Measurements from ENCODE around the gene THOC5. TPM values are rescaled to one million over a fixed set of nuclear protein-coding genes. Genes with fewer than 3 reads are reported as not detected.

Gene THOC5
- total RNA-seq, 1 donor from 2014 or later, result 43.8 TPM

DNA sequence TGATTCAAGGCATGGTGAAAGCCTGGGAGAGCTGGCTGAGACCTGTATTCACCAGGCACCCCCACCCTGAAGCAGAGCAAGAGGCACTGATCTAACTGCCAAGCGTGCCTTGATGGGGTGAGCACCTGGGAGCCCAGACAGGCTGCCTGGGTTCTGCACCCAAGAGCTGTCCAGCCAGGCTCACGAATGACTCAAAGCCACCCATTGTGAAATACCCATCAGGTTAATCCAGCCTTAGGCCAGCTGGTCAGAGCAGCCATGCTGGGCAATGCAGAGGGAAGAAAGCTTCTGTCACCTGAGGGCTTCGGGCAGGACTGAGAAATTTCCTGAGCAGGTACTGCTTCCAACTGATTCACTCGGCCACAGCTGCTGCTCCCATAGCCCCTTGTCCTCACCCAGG is 22.1 kb downstream of the THOC5 start:
- Histone ChIP-seq H3K27me3 (ENCODE audit: control insufficient read depth in 3 of 3, insufficient read depth in 3 of 3, low read length in 3 of 3) (no peaks in the 10 kb centered on the region), H3K36me3 (ENCODE audit: control insufficient read depth in 3 of 3, insufficient read depth in 3 of 3, low read length in 3 of 3) (peaks cover 51 to 76% (median 74%) of the 10 kb centered on the region in 3 donors), H3K9ac (ENCODE audit: low read depth in 1 of 3, low read length in 3 of 3) (no peak overlapping the region), H3K27ac (ENCODE audit: low read depth, low read length) (no peak overlapping the region), H3K4me1 (ENCODE audit: control insufficient read depth in 3 of 3, insufficient read depth in 3 of 3, low read length in 3 of 3) (no peaks in the 10 kb centered on the region), H3K4me3 (ENCODE audit: low read length in 3 of 3) (no peak overlapping the region), H3K9me3 (ENCODE audit: control insufficient read depth in 3 of 3, low read length in 3 of 3) (no peaks in the 10 kb centered on the region)

DNA sequence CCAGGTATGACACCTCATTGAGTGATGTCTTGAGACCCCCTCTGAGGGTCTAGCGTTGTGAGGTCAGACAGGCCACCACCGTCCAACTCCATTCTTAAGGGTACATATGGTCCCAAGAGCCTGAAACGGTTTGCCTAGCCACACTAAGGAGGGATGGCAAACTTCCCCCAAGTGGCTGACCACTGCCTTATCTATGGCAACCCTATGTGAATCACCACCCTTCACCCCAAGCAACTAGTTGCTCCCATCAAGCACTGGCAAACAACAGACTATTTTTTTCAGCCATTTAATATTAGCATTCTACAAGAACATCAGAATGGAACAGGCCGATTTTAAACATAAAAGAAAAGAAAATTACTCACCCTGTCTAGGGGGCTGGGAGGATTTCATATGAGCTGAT is 22.8 kb downstream of the THOC5 start:
- Histone ChIP-seq H3K27ac (ENCODE audit: low read depth, low read length) (no peak overlapping the region), H3K27me3 (ENCODE audit: control insufficient read depth in 3 of 3, insufficient read depth in 3 of 3, low read length in 3 of 3) (no peaks in the 10 kb centered on the region), H3K9me3 (ENCODE audit: control insufficient read depth in 3 of 3, low read length in 3 of 3) (no peaks in the 10 kb centered on the region), H3K4me1 (ENCODE audit: control insufficient read depth in 3 of 3, insufficient read depth in 3 of 3, low read length in 3 of 3) (no peaks in the 10 kb centered on the region), H3K4me3 (ENCODE audit: low read length in 3 of 3) (no peak overlapping the region), H3K9ac (ENCODE audit: low read depth in 1 of 3, low read length in 3 of 3) (no peak overlapping the region), H3K36me3 (ENCODE audit: control insufficient read depth in 3 of 3, insufficient read depth in 3 of 3, low read length in 3 of 3) (peaks cover 47 to 72% (median 70%) of the 10 kb centered on the region in 3 donors)

DNA sequence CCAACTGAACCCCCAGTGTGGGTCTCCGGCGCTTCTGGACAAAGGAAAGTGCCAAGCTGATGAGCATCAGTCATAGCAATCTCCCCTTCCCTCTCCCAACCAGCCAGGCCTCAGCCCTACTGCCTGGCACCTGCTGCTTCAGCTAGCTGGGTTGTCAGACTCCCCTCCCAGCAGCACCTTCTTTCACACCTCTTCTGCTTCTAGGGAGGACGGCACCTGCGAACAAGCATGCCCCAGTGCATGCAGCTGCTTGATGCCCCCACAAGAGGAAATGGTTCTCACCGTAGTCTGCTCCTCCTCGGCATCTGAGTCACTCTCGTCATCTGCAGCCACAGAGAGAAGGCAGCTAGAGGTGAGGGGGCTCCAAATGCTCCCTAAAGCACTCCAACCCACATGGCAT is 25.4 kb downstream of the THOC5 start:
- no peak overlapping the region for H3K4me3 ChIP-seq (ENCODE audit: low read length in 3 of 3)
- H3K4me1 ChIP-seq (ENCODE audit: control insufficient read depth in 3 of 3, insufficient read depth in 3 of 3, low read length in 3 of 3), result no peaks in the 10 kb centered on the region
- H3K9ac ChIP-seq (ENCODE audit: low read depth in 1 of 3, low read length in 3 of 3), result no peak overlapping the region
- H3K27me3 ChIP-seq (ENCODE audit: control insufficient read depth in 3 of 3, insufficient read depth in 3 of 3, low read length in 3 of 3), result no peaks in the 10 kb centered on the region
- peaks cover 58 to 81% (median 72%) of the 10 kb centered on the region in 3 donors for H3K36me3 ChIP-seq (ENCODE audit: control insufficient read depth in 3 of 3, insufficient read depth in 3 of 3, low read length in 3 of 3)
- no peaks in the 10 kb centered on the region for H3K9me3 ChIP-seq (ENCODE audit: control insufficient read depth in 3 of 3, low read length in 3 of 3)
- no peak overlapping the region for H3K27ac ChIP-seq (ENCODE audit: low read depth, low read length)

DNA sequence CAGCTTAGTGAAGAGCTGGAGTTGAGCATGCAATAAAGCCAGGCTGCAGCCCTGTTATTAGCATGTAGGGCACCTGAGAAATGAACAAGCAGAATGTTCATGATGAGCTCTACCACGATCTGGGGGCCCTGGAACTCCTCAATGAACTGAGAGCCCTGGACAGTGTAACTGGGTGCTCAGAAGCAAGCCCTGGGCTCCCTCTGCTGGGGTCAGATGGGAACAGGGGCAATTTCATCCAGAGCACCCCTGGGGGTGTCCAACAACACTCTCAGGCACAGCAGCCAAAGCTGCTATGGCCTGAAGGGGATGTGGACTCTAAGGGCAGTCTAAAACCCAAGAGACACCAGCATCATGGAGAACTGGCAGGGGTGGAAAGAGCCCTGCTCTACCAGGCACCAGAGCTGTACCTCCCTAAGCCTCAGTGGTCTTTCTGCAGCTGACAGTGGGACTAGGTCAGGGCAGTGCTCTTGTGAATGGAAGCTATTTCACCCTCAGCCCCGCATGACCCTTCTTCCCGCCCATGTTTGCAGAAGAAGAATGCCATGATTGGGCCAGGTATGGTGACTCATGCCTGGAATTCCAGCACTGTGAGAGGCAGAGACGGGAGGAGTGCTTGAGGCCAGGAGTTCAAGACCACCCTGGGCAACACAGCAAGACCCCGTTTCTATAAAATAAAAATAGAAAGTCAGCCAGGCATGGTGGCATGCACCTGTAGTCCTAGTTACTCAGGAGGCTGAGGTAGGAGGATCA is 28.9 kb downstream of the THOC5 start:
- H3K4me3 ChIP-seq (ENCODE audit: low read length in 3 of 3), result no peak overlapping the region
- H3K27ac ChIP-seq (ENCODE audit: low read depth, low read length), result no peak overlapping the region
- H3K27me3 ChIP-seq (ENCODE audit: control insufficient read depth in 3 of 3, insufficient read depth in 3 of 3, low read length in 3 of 3), result no peaks in the 10 kb centered on the region
- H3K36me3 ChIP-seq (ENCODE audit: control insufficient read depth in 3 of 3, insufficient read depth in 3 of 3, low read length in 3 of 3), result peaks cover 55 to 75% (median 69%) of the 10 kb centered on the region in 3 donors
- H3K9ac ChIP-seq (ENCODE audit: low read depth in 1 of 3, low read length in 3 of 3), result no peak overlapping the region
- no peaks in the 10 kb centered on the region for H3K4me1 ChIP-seq (ENCODE audit: control insufficient read depth in 3 of 3, insufficient read depth in 3 of 3, low read length in 3 of 3)
- no peaks in the 10 kb centered on the region for H3K9me3 ChIP-seq (ENCODE audit: control insufficient read depth in 3 of 3, low read length in 3 of 3)

DNA sequence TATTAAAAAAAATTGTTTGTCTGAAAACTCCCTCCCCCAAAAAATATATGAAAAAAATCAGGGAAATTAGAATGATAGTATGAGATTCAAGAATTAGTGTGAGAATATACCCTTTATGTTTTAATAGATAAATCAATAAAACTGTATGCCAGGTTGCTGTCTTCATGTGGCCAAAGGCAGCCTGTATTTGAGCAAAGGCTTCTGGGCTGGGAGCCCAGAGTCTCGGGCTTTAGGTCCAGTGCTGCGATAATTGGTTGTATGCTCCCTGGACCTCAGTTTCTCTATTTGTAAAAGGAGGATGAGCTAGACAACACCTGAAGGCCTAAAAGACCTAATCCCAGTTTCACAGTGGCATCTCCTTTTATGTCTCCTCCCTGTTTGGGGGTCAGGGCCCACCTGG is 29.8 kb downstream of the THOC5 start:
- Histone ChIP-seq H3K4me1 (ENCODE audit: control insufficient read depth in 3 of 3, insufficient read depth in 3 of 3, low read length in 3 of 3) (no peaks in the 10 kb centered on the region), H3K4me3 (ENCODE audit: low read length in 3 of 3) (no peak overlapping the region), H3K27ac (ENCODE audit: low read depth, low read length) (no peak overlapping the region), H3K27me3 (ENCODE audit: control insufficient read depth in 3 of 3, insufficient read depth in 3 of 3, low read length in 3 of 3) (no peaks in the 10 kb centered on the region), H3K9ac (ENCODE audit: low read depth in 1 of 3, low read length in 3 of 3) (no peak overlapping the region), H3K36me3 (ENCODE audit: control insufficient read depth in 3 of 3, insufficient read depth in 3 of 3, low read length in 3 of 3) (peaks cover 56 to 75% (median 68%) of the 10 kb centered on the region in 3 donors), H3K9me3 (ENCODE audit: control insufficient read depth in 3 of 3, low read length in 3 of 3) (no peaks in the 10 kb centered on the region)

DNA sequence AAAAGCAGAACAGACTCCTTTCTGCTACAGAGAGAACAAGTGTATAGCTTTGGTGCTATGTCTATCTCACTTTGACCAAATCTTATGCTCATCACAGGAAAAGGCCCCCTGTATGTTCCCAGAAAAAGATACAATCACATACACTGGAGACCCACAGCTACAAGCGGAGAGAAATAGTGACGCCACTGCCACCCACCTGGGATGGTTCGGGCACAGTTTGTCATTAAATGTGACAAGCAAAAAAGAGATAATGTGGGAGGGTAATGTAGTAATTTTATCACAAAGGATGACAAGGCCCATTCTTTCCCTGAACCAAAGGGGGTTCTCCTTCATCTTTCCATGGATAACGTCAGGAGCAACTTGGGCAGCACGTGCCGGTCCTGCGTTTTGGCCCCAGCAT is 32.0 kb downstream of the THOC5 start:
- Histone ChIP-seq H3K9me3 (ENCODE audit: control insufficient read depth in 3 of 3, low read length in 3 of 3) (no peaks in the 10 kb centered on the region), H3K9ac (ENCODE audit: low read depth in 1 of 3, low read length in 3 of 3) (no peak overlapping the region), H3K36me3 (ENCODE audit: control insufficient read depth in 3 of 3, insufficient read depth in 3 of 3, low read length in 3 of 3) (peaks cover 57 to 68% (median 60%) of the 10 kb centered on the region in 3 donors), H3K27ac (ENCODE audit: low read depth, low read length) (no peak overlapping the region), H3K4me1 (ENCODE audit: control insufficient read depth in 3 of 3, insufficient read depth in 3 of 3, low read length in 3 of 3) (peaks cover 4 to 11% (median 10%) of the 10 kb centered on the region in 3 donors), H3K27me3 (ENCODE audit: control insufficient read depth in 3 of 3, insufficient read depth in 3 of 3, low read length in 3 of 3) (no peaks in the 10 kb centered on the region), H3K4me3 (ENCODE audit: low read length in 3 of 3) (no peak overlapping the region)

DNA sequence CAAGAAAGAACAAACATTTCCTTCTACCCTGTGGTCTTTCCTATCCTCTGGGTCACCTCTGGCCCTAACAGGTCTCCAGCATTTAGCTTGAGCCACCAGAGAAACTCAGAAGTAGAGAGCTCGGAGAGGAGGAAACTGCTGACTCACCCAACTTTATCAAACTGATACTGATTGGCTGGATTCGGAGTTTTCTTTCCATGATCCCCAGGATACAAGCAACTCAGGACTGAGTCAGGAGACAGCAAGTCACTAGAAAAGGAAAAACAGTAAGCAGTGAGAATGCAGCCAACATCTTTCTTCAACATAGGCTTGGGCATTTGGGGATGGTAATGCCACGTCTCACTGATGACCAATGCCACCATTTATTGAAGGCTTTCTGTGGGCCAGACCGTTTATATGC is 32.7 kb downstream of the THOC5 start:
- peaks cover 61 to 72% (median 64%) of the 10 kb centered on the region in 3 donors for H3K36me3 ChIP-seq (ENCODE audit: control insufficient read depth in 3 of 3, insufficient read depth in 3 of 3, low read length in 3 of 3)
- peaks cover 4 to 11% (median 10%) of the 10 kb centered on the region in 3 donors for H3K4me1 ChIP-seq (ENCODE audit: control insufficient read depth in 3 of 3, insufficient read depth in 3 of 3, low read length in 3 of 3)
- no peak overlapping the region for H3K27ac ChIP-seq (ENCODE audit: low read depth, low read length)
- H3K4me3 ChIP-seq (ENCODE audit: low read length in 3 of 3), result no peak overlapping the region
- H3K27me3 ChIP-seq (ENCODE audit: control insufficient read depth in 3 of 3, insufficient read depth in 3 of 3, low read length in 3 of 3), result no peaks in the 10 kb centered on the region
- H3K9me3 ChIP-seq (ENCODE audit: control insufficient read depth in 3 of 3, low read length in 3 of 3), result no peaks in the 10 kb centered on the region
- H3K9ac ChIP-seq (ENCODE audit: low read depth in 1 of 3, low read length in 3 of 3), result no peak overlapping the region

DNA sequence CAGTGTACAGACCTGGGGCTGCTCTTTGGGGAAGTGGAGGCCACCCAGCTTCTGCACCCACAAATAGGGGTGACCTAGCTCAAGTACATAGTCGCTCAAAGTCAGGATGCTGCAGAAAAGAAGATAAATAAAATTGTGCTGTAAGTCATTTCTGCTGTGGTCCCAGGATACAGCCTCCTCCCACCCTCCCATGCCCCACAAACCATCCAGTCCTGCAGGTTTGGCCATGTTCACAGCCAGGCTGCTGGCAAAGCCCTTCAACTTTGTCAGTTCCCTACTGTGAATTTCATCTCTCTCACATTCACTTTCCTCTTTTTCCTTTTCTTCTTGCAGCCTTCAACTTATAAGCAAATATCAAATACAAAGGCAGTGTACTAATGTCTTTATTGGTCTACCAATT is 33.6 kb downstream of the THOC5 start:
- Histone ChIP-seq H3K9me3 (ENCODE audit: control insufficient read depth in 3 of 3, low read length in 3 of 3) (no peaks in the 10 kb centered on the region), H3K36me3 (ENCODE audit: control insufficient read depth in 3 of 3, insufficient read depth in 3 of 3, low read length in 3 of 3) (peaks cover 55 to 70% (median 62%) of the 10 kb centered on the region in 3 donors), H3K4me1 (ENCODE audit: control insufficient read depth in 3 of 3, insufficient read depth in 3 of 3, low read length in 3 of 3) (peaks cover 4 to 11% (median 10%) of the 10 kb centered on the region in 3 donors), H3K4me3 (ENCODE audit: low read length in 3 of 3) (no peak overlapping the region), H3K9ac (ENCODE audit: low read depth in 1 of 3, low read length in 3 of 3) (no peak overlapping the region), H3K27me3 (ENCODE audit: control insufficient read depth in 3 of 3, insufficient read depth in 3 of 3, low read length in 3 of 3) (no peaks in the 10 kb centered on the region), H3K27ac (ENCODE audit: low read depth, low read length) (no peak overlapping the region)

DNA sequence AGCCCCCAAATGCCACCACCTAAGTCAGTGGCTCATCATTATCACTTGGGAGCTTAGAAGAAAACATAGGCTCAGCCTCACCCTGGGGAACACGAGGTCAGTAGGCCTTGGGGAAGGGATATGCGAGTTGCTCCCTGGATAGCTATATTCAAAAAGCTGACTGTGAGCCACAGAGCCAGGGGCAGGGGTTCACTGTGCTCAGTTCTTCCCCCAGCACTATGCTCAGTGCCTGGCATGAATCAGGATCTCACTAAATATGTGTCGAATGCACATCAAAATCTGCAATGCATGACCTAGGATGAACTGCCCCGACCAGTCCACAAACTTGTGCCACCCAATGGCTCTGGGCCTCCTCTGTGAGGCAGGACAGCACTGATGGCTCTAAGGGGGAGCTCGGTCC is 35.1 kb downstream of the THOC5 start:
- Histone ChIP-seq H3K4me1 (ENCODE audit: control insufficient read depth in 3 of 3, insufficient read depth in 3 of 3, low read length in 3 of 3) (peaks cover 4 to 11% (median 10%) of the 10 kb centered on the region in 3 donors), H3K36me3 (ENCODE audit: control insufficient read depth in 3 of 3, insufficient read depth in 3 of 3, low read length in 3 of 3) (peaks cover 44 to 55% (median 53%) of the 10 kb centered on the region in 3 donors), H3K9me3 (ENCODE audit: control insufficient read depth in 3 of 3, low read length in 3 of 3) (no peaks in the 10 kb centered on the region)

DNA sequence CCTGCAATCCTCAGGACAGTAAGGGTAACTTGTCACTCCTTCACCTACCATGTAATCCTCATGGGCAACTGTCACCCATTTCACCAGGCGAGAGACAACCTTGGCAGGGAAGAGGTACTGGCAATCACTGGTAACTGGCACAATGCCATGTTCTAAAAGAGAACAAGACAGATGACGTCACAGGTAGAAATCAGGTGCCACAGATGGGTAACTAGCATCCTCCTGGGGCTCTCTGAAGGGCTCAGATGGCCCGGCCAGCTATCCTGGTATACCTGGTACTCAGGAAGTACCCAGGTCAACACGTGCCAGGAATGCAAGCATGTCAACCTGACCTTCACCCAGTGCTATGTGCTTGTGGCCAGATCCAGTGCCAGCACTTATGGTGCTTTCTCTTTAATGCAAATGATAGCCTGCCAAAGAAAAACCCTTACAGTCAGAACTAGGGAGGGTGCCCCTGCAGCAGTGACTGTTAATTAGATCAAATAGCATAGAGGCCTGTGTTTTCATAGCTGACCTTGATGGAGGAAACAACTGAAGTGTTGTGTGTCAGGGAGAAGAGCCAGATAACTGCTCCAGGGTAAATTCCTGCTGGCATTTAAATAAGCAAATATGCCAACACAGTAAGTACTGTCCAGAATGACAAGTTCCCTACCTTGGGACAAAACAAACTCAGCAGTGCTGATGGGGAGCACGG is 36.2 kb downstream of the THOC5 start:
- Histone ChIP-seq H3K9me3 (ENCODE audit: control insufficient read depth in 3 of 3, low read length in 3 of 3) (no peaks in the 10 kb centered on the region), H3K9ac (ENCODE audit: low read depth in 1 of 3, low read length in 3 of 3) (peak overlapping the region in 1 of 3 donors; percentile 16), H3K27me3 (ENCODE audit: control insufficient read depth in 3 of 3, insufficient read depth in 3 of 3, low read length in 3 of 3) (no peaks in the 10 kb centered on the region), H3K36me3 (ENCODE audit: control insufficient read depth in 3 of 3, insufficient read depth in 3 of 3, low read length in 3 of 3) (peaks cover 44 to 56% (median 55%) of the 10 kb centered on the region in 3 donors), H3K27ac (ENCODE audit: low read depth, low read length) (no peak overlapping the region), H3K4me1 (ENCODE audit: control insufficient read depth in 3 of 3, insufficient read depth in 3 of 3, low read length in 3 of 3) (peaks cover 4 to 11% (median 10%) of the 10 kb centered on the region in 3 donors), H3K4me3 (ENCODE audit: low read length in 3 of 3) (no peak overlapping the region)

More for the DNA sequence above, 35.1 kb downstream of the THOC5 start:
- no peaks in the 10 kb centered on the region for H3K27me3 ChIP-seq (ENCODE audit: control insufficient read depth in 3 of 3, insufficient read depth in 3 of 3, low read length in 3 of 3)
- no peak overlapping the region for H3K27ac ChIP-seq (ENCODE audit: low read depth, low read length)
- no peak overlapping the region for H3K9ac ChIP-seq (ENCODE audit: low read depth in 1 of 3, low read length in 3 of 3)
- no peak overlapping the region for H3K4me3 ChIP-seq (ENCODE audit: low read length in 3 of 3)

All from skeletal muscle tissue (tissue), 4 donors.